IMR-90 (cell line): ENCODE measurements around the gene KIAA0232.

ENCODE experiments used
- BHLHE40 ChIP-seq: fragments of 150-350 bp; IDR thresholded peaks from 2 replicates; pipeline ENCODE4 v1.6.1; 2016; ENCODE audit warnings: mild to moderate bottlenecking, low read depth, low read length
- CEBPB ChIP-seq: IDR thresholded peaks from 2 replicates; pipeline ENCODE4 v1.6.1; 2012; ENCODE audit warnings: low read depth, low read length, improper control_type of control experiment
- CTCF ChIP-seq: conservative IDR thresholded peaks from 2 replicates; pipeline ENCODE4 v1.5.1; 2012; ENCODE audit warnings: mild to moderate bottlenecking, low read depth, low read length, improper control_type of control experiment
- MAFK ChIP-seq: IDR thresholded peaks from 2 replicates; pipeline ENCODE4 v1.6.1; 2012; ENCODE audit warnings: low read depth, low read length, improper control_type of control experiment
- MAZ ChIP-seq: IDR thresholded peaks from 2 replicates; pipeline ENCODE4 v1.6.1; 2012; ENCODE audit warnings: low read depth, mild to moderate bottlenecking, low read length, improper control_type of control experiment, moderate library complexity, borderline replicate concordance
- NFE2L2 ChIP-seq: fragments of 150-350 bp; IDR thresholded peaks from 2 replicates; pipeline ENCODE4 v1.6.1; 2016; ENCODE audit warnings: low read depth, mild to moderate bottlenecking, low read length
- POLR2A ChIP-seq: IDR thresholded peaks from 2 replicates; pipeline ENCODE4 v1.6.1; 2012; ENCODE audit warnings: mild to moderate bottlenecking, low read depth, low read length
- RAD21 ChIP-seq: IDR thresholded peaks from 2 replicates; pipeline ENCODE4 v1.6.1; 2012; ENCODE audit warnings: low read length, improper control_type of control experiment

GRCh38 chr4:6851431-6851830 is 68.9 kb downstream of the KIAA0232 start:
- TF ChIP-seq RAD21: no peak
- TF ChIP-seq CTCF: no peak
- no peak for TF ChIP-seq NFE2L2
- no peak for TF ChIP-seq MAZ
- no peak for TF ChIP-seq POLR2A
- TF ChIP-seq BHLHE40: no peak
- TF ChIP-seq CEBPB: no peak
- no peak for TF ChIP-seq MAFK
